Prostate gland (tissue), 2 donors: Measurements from ENCODE around the gene SLC22A14.

Experiments
- CTCF ChIP-seq, 4 experiments: fragments of 200-600 bp in 2 of 4; fragments of 450-650 bp in 2 of 4; sonication (generic) in 2 of 4; IDR thresholded peaks; 1 replicate in 3 of 4; 2 replicates in 1 of 4; pipeline ENCODE4 v1.5.1; 2016 to 2019; ENCODE audit warnings: antibody characterized with exemption in 4 of 4, mild to moderate bottlenecking in 2 of 4, moderate library complexity in 2 of 4
- POLR2A ChIP-seq: fragments of 450-650 bp; IDR thresholded peaks from one replicate; pipeline ENCODE4 v1.6.1; 2016; ENCODE audit warnings: antibody characterized with exemption, mild to moderate bottlenecking
- POLR2AphosphoS5 ChIP-seq: sonication (generic); formaldehyde crosslinking; IDR thresholded peaks from one replicate; pipeline ENCODE4 v1.6.1; 2017; ENCODE audit warnings: antibody characterized with exemption

GRCh38 chr3:38365469-38366062 is 83.5 kb downstream of the SLC22A14 start:
- TF ChIP-seq CTCF (IDR thresholded peaks at IDR 0.05) (no peak), POLR2A (no peak), POLR2AphosphoS5 (no peak)
